Transverse colon (tissue), 4 donors: ENCODE results near the gene ELAVL3. TPM values are rescaled to one million over a fixed set of nuclear protein-coding genes. Genes with fewer than 3 reads are reported as not detected.

Source experiments
- DNase-seq: peaks from one replicate; pipeline ENCODE4 v3.0.0-alpha.2; 2019
- H3K27ac ChIP-seq, 4 donors: fragments of 200-600 bp; sonication (generic); 2 replicates each; pipeline ENCODE4 v1.5.1; 2016 to 2018; ENCODE audit warnings: inconsistent platforms in 4 of 4
- H3K27me3 ChIP-seq: fragments of 200-600 bp; sonication (generic); 2 replicates; pipeline ENCODE4 v1.5.1; 2017; ENCODE audit warnings: inconsistent platforms
- H3K36me3 ChIP-seq, 4 donors: fragments of 200-600 bp; sonication (generic); 2 replicates each; pipeline ENCODE4 v1.5.1; 2017 to 2019; ENCODE audit warnings: inconsistent platforms in 4 of 4
- H3K4me1 ChIP-seq, 4 donors: fragments of 200-600 bp; sonication (generic); 2 replicates each; pipeline ENCODE4 v1.5.1; 2017 to 2020; ENCODE audit warnings: inconsistent platforms in 4 of 4
- H3K4me3 ChIP-seq, 4 donors: fragments of 200-600 bp; sonication (generic); 1 replicate in 1 of 4; 2 replicates in 3 of 4; pipeline versions ENCODE4 v1.5.1 to v1.6.1; 2017 to 2019; ENCODE audit warnings: inconsistent platforms in 4 of 4
- H3K9me3 ChIP-seq, 2 donors: fragments of 200-600 bp; sonication (generic); 2 replicates each; pipeline ENCODE4 v1.5.1; 2017 to 2019; ENCODE audit warnings: inconsistent platforms in 2 of 2
- EP300 ChIP-seq: sonication (generic); formaldehyde crosslinking; IDR thresholded peaks from one replicate; pipeline ENCODE4 v1.6.1; 2017; ENCODE audit warnings: antibody characterized with exemption, low read depth
- POLR2A ChIP-seq: fragments of 450-650 bp; IDR thresholded peaks from one replicate; pipeline ENCODE4 v1.6.1; 2016; ENCODE audit warnings: antibody characterized with exemption, mild to moderate bottlenecking, moderate library complexity
- POLR2AphosphoS5 ChIP-seq, 3 donors: sonication (generic); formaldehyde crosslinking; IDR thresholded peaks; one replicate each; pipeline ENCODE4 v1.6.1; 2016; ENCODE audit warnings: antibody characterized with exemption in 3 of 3
- WGBS, 2 donors: methylation state at CpG; one replicate each; pipeline ENCODE4 v1.1.5; 2018; ENCODE audit warnings: low coverage in 1 of 2; 5-methylcytosine and 5-hydroxymethylcytosine counted together
- in situ Hi-C, 4 donors: fragments of 200-750 bp; cut with MboI; loops; one replicate each; pipeline versions ENCODE4 v1.15.0 to v1.15.1; 2017; ENCODE audit warnings: low sequenced_read_pairs in 3 of 4, low pct_ligation_motif_present in 1 of 4, low pct_unique_long_range_greater_than_20kb in 1 of 4
- intact Hi-C: fragments of 100-400 bp; cut with DNase I; formaldehyde crosslinking; loops from one replicate; pipeline ENCODE4 v1.15.1; 2023; ENCODE audit warnings: low total_unique reads
- total RNA-seq, 4 donors: library from RNA; depleted of rRNA; stranded (reverse); fragments of >200 nt; gene quantifications; one replicate each; pipeline ENCODE4 v1.1.0, GENCODE V29; 2016
- TF ChIP-seq, protein P1 (sequence below), 5 experiments: fragments of 200-600 bp in 3 of 5; fragments of 450-650 bp in 2 of 5; sonication (generic) in 3 of 5; IDR thresholded peaks; 1 replicate in 2 of 5; 2 replicates in 3 of 5; pipeline ENCODE4 v1.5.1; 2016 to 2017; ENCODE audit warnings: antibody characterized with exemption in 5 of 5, inconsistent platforms in 3 of 5, mild to moderate bottlenecking in 2 of 5, moderate library complexity in 1 of 5

ELAVL3 gene
- total RNA-seq, 4 donors from 2014 or later, result 0.27 to 3.2 (median 1.3) TPM; not detected in 1

- Histone ChIP-seq H3K27me3 (peaks cover 6% of the 10 kb centered on the region), H3K27ac (no peak overlapping the region), H3K4me1 (peaks cover 0 to 3% (median 0%) of the 10 kb centered on the region in 4 donors), H3K4me3 (no peak overlapping the region), H3K36me3 (peaks cover 0 to 32% (median 14%) of the 10 kb centered on the region in 4 donors), H3K9me3 (no peaks in the 10 kb centered on the region)
- no peak for TF ChIP-seq POLR2AphosphoS5 (IDR thresholded peaks at IDR 0.05)
- TF ChIP-seq POLR2A, result no peak
- TF ChIP-seq, protein P1, sequence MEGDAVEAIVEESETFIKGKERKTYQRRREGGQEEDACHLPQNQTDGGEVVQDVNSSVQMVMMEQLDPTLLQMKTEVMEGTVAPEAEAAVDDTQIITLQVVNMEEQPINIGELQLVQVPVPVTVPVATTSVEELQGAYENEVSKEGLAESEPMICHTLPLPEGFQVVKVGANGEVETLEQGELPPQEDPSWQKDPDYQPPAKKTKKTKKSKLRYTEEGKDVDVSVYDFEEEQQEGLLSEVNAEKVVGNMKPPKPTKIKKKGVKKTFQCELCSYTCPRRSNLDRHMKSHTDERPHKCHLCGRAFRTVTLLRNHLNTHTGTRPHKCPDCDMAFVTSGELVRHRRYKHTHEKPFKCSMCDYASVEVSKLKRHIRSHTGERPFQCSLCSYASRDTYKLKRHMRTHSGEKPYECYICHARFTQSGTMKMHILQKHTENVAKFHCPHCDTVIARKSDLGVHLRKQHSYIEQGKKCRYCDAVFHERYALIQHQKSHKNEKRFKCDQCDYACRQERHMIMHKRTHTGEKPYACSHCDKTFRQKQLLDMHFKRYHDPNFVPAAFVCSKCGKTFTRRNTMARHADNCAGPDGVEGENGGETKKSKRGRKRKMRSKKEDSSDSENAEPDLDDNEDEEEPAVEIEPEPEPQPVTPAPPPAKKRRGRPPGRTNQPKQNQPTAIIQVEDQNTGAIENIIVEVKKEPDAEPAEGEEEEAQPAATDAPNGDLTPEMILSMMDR (IDR thresholded peaks at IDR 0.05), result no peak
- TF ChIP-seq EP300, result no peak
- intact Hi-C loops (loop anchor here (10.0 kb wide), 2 partner anchors 154 to 334 kb away; partner anchors contain the start of gene TSPAN16), in situ Hi-C loops (no loop called here)
- no peak for DNase-seq
- 90% methylated on average over 13 of the region's 13 CpGs; no CpG with 5 or more reads in 1 of the 2 donors for WGBS, 2 donors
Measured at GRCh38 chr19:11448410-11448809, 32.4 kb downstream of the ELAVL3 start.

DNA sequence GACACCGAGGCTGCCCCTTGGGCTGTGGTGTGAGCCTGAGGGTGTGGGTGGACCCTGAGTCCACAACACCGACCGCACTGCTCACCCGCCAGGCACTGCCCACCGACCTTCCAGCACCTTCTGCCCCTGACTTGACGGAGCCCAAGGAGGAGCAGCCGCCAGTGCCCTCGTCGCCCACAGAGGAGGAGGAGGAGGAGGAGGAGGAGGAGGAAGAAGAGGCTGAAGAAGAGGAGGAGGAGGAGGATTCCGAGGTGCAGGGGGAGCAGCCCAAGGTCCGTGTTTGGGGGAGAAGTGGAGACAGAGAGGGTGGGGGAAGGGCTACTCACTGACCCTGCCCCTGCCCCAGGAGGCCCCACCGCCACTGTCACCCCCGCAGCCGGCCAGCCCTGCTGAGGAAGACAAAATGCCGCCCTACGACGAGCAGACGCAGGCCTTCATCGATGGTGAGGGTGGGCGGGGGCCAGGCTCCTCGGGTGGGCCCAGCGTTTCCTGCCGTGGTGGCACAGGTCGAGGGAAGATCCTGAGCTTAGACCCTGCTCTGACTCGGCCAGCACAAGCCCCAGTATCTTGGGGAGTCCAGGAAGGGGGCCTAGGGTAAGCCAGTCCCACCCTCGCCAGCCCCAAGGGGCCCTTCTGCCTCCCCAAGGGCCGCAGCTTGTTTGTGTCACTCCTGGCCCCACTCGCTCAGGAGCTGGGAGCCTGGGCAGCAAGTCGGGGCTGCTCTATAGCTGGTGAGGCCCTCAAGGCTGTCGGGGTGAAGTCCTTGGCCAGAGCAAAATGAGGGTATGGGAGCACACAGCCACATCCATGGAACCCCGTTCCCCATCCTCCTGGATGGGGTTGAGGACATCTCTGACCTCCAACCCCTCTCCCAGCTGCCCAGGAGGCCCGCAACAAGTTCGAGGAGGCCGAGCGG lies 33.2 kb downstream of the ELAVL3 start:
- H3K4me3 ChIP-seq, result no peak overlapping the region
- peaks cover 0 to 39% (median 17%) of the 10 kb centered on the region in 4 donors for H3K36me3 ChIP-seq
- H3K9me3 ChIP-seq, result no peaks in the 10 kb centered on the region
- H3K27me3 ChIP-seq, result peaks cover under 1% of the 10 kb centered on the region
- intact Hi-C loops, result loop anchor here (10.0 kb wide), 2 partner anchors 153 to 333 kb away; partner anchors contain the start of gene TSPAN16
- peaks cover 0 to 3% (median 0%) of the 10 kb centered on the region in 4 donors for H3K4me1 ChIP-seq
- TF ChIP-seq EP300, result no peak
- TF ChIP-seq POLR2A, result no peak
- TF ChIP-seq POLR2AphosphoS5 (IDR thresholded peaks at IDR 0.05), result no peak
- TF ChIP-seq, protein P1 (IDR thresholded peaks at IDR 0.05), result no peak
- WGBS, 2 donors, result 82 to 89% methylated on average over 6 to 32 of the region's 35 CpGs
- no peak overlapping the region for H3K27ac ChIP-seq
- in situ Hi-C loops, result no loop called here
- no peak for DNase-seq

DNA sequence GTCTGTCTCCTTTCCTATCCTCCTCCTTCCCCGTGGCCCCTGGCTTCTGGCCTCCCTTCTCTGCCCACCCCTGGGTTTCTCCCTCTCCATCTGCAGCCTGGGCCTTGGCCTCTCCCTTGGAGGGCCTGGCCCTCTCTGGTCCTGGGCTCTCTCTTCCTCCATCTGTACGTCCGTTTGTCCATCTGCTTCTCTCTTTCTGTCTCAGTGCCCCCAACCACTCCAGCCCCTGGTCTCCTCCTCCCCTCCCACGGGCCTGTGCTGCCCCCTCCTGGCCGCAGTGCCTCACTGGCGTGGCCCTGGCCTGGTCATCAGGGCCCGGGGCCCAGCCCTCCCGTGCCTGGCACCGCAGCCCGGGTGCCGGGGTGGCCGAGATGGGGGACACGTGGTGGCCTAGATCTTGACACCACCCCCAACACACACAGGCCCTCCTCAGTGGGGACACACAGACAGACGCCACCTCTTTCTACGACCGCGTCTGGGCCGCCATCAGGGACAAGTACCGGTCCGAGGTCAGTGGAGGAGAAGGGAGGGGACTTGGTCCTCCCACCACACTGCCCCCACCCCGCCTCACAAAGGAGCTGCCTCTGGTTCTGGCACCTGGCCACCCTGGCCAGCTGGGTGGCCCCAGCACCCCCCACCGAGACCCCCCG lies 34.1 kb downstream of the ELAVL3 start:
- Histone ChIP-seq H3K27ac (no peak overlapping the region), H3K9me3 (no peaks in the 10 kb centered on the region), H3K36me3 (peaks cover 0 to 48% (median 20%) of the 10 kb centered on the region in 4 donors), H3K27me3 (no peaks in the 10 kb centered on the region), H3K4me1 (peaks cover 0 to 3% (median 0%) of the 10 kb centered on the region in 4 donors), H3K4me3 (no peak overlapping the region)
- peak; percentile 50 for DNase-seq
- intact Hi-C loops (loop anchor here (10.0 kb wide), 2 partner anchors 152 to 332 kb away; partner anchors contain the start of gene TSPAN16), in situ Hi-C loops (no loop called here)
- 68 to 80% methylated on average over 1 to 22 of the region's 23 CpGs for WGBS, 2 donors
- TF ChIP-seq POLR2A, result no peak
- TF ChIP-seq, protein P1 (IDR thresholded peaks at IDR 0.05), result peak; percentile 70 to 88 (median 76)

GRCh38 chr19:11446271-11446651 lies 34.6 kb downstream of the ELAVL3 start:
- no peak for TF ChIP-seq POLR2AphosphoS5 (IDR thresholded peaks at IDR 0.05)
- no peak for TF ChIP-seq POLR2A
- TF ChIP-seq EP300, result no peak
- TF ChIP-seq, protein P1 (IDR thresholded peaks at IDR 0.05), result no peak
- intact Hi-C loops (loop anchor here (10.0 kb wide), 2 partner anchors 151 to 331 kb away; partner anchors contain the start of gene TSPAN16), in situ Hi-C loops (no loop called here)
- no peaks in the 10 kb centered on the region for H3K9me3 ChIP-seq
- no peaks in the 10 kb centered on the region for H3K4me1 ChIP-seq
- H3K36me3 ChIP-seq, result peaks cover 0 to 52% (median 22%) of the 10 kb centered on the region in 4 donors
- 86% methylated on average over 12 of the region's 14 CpGs; no CpG with 5 or more reads in 1 of the 2 donors for WGBS, 2 donors
- H3K4me3 ChIP-seq, result no peak overlapping the region
- H3K27ac ChIP-seq, result no peak overlapping the region
- DNase-seq, result no peak
- no peaks in the 10 kb centered on the region for H3K27me3 ChIP-seq
